Measurements from ENCODE around the gene TNN.

DNA sequence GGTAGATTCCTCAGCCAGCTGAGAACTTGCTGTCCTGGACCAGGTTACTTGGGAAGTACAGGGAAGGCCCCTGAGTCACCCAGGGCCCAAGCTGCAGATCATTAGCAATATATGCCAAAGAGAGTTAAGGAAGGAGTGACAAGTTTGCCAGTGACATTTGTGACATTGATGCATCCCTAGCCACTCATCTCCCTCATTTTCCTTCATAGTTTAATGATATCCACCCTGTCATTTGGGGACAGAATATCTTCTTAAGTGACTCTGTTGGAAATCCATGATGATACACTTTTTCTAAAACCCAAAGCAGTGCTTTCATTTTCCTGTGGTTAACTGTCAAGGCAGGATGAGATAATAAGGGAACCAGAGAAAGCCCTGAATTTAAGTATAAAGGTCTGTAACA is 3.2 kb downstream of the TNN start:
- TF ChIP-seq POLR2AphosphoS5 (IDR thresholded peaks at IDR 0.05) (no peak), CTCF (IDR thresholded peaks at IDR 0.05) (no peak)

All from stomach (tissue), 4 donors.